Activated naive CD4-positive, alpha-beta T cell treated with anti-CD3 and anti-CD28 coated beads, Interleukin-2, amount 50 U/mL, for 24 hours (primary cell): ENCODE data around the gene SLC30A1.

Source experiments
- H3K27ac Mint-ChIP-seq: one replicate; pipeline ENCODE4 v1.8.0; 2021; ENCODE audit warnings: mild to moderate bottlenecking, mixed read lengths
- H3K27me3 Mint-ChIP-seq: one replicate; pipeline ENCODE4 v1.8.0; 2021; ENCODE audit warnings: mixed read lengths
- H3K36me3 Mint-ChIP-seq: one replicate; pipeline ENCODE4 v1.8.0; 2021; ENCODE audit warnings: mixed read lengths
- H3K4me1 Mint-ChIP-seq: one replicate; pipeline ENCODE4 v1.8.0; 2021; ENCODE audit warnings: mixed read lengths
- H3K4me3 Mint-ChIP-seq: one replicate; pipeline ENCODE4 v1.8.0; 2021; ENCODE audit warnings: mild to moderate bottlenecking, mixed read lengths
- H3K9me3 Mint-ChIP-seq: one replicate; pipeline ENCODE4 v1.8.0; 2021; ENCODE audit warnings: mixed read lengths

Gene SLC30A1

GRCh38 chr1:211530102-211530501 is 48.9 kb downstream of the SLC30A1 start:
- Mint-ChIP-seq H3K27me3 (no peaks in the 10 kb centered on the region), H3K27ac (no peak overlapping the region), H3K4me1 (peaks cover 17% of the 10 kb centered on the region), H3K4me3 (no peak overlapping the region), H3K9me3 (no peaks in the 10 kb centered on the region), H3K36me3 (no peaks in the 10 kb centered on the region)

GRCh38 chr1:211529453-211529852 is 49.5 kb downstream of the SLC30A1 start:
- H3K4me3 Mint-ChIP-seq: no peak overlapping the region
- no peaks in the 10 kb centered on the region for H3K27me3 Mint-ChIP-seq
- peaks cover 17% of the 10 kb centered on the region for H3K4me1 Mint-ChIP-seq
- H3K36me3 Mint-ChIP-seq: no peaks in the 10 kb centered on the region
- H3K27ac Mint-ChIP-seq: no peak overlapping the region
- no peaks in the 10 kb centered on the region for H3K9me3 Mint-ChIP-seq

DNA sequence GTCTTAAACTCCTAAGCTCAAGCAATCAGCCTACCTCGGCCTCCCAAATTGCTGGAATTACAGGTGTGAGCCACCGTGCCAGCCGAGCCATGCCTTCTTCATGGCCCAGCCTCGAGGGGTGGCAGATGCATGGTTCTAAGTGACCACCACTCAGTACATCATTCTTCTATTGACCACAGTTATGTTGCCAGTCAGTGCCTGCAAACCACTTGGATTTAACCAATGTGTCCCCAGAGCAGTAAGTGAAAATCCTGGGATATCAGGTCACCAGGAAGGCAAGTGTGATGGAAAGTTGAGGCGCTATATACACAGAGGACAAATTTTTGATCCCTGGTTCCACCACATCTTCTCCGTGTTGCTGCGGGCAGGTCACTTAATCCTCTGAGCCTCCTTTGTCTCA is 50.0 kb downstream of the SLC30A1 start:
- no peak overlapping the region for H3K4me3 Mint-ChIP-seq
- no peaks in the 10 kb centered on the region for H3K9me3 Mint-ChIP-seq
- H3K27me3 Mint-ChIP-seq: no peaks in the 10 kb centered on the region
- H3K36me3 Mint-ChIP-seq: no peaks in the 10 kb centered on the region
- H3K27ac Mint-ChIP-seq: no peak overlapping the region
- H3K4me1 Mint-ChIP-seq: peaks cover 17% of the 10 kb centered on the region

GRCh38 chr1:211527888-211528287 is 51.1 kb downstream of the SLC30A1 start:
- Mint-ChIP-seq H3K4me3 (no peak overlapping the region), H3K36me3 (no peaks in the 10 kb centered on the region), H3K4me1 (peaks cover 17% of the 10 kb centered on the region), H3K9me3 (no peaks in the 10 kb centered on the region), H3K27ac (no peak overlapping the region), H3K27me3 (no peaks in the 10 kb centered on the region)

- Mint-ChIP-seq H3K27ac (no peak overlapping the region), H3K4me3 (no peak overlapping the region)
Measured at GRCh38 chr1:211527006-211527405, 52.0 kb downstream of the SLC30A1 start.

DNA sequence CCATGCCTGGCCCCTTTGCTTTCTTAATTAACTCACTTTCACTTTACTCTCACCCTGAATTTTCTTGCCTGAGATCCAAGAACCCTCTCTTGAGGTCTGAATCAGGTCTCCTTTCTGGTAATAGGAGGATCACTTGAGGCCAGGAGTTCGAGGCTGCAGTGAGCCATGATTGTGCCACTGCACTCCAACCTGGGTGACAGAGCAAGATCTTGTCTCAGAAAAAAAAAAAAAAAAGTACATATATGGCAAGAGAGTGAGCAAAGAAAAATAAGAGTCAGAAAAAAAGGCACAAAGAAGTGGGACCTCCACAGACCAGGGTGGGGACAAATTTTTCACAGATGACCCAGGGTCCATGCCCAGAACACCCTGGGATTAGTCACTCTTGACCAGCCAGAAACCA is 52.9 kb downstream of the SLC30A1 start:
- H3K27ac Mint-ChIP-seq: no peak overlapping the region
- no peaks in the 10 kb centered on the region for H3K9me3 Mint-ChIP-seq
- H3K4me1 Mint-ChIP-seq: peaks cover 17% of the 10 kb centered on the region
- H3K36me3 Mint-ChIP-seq: no peaks in the 10 kb centered on the region
- H3K27me3 Mint-ChIP-seq: no peaks in the 10 kb centered on the region
- no peak overlapping the region for H3K4me3 Mint-ChIP-seq

More at GRCh38 chr1:211527006-211527405, 52.0 kb downstream of the SLC30A1 start:
- H3K4me1 Mint-ChIP-seq: peaks cover 17% of the 10 kb centered on the region
- H3K36me3 Mint-ChIP-seq: no peaks in the 10 kb centered on the region
- H3K9me3 Mint-ChIP-seq: no peaks in the 10 kb centered on the region
- H3K27me3 Mint-ChIP-seq: no peaks in the 10 kb centered on the region

DNA sequence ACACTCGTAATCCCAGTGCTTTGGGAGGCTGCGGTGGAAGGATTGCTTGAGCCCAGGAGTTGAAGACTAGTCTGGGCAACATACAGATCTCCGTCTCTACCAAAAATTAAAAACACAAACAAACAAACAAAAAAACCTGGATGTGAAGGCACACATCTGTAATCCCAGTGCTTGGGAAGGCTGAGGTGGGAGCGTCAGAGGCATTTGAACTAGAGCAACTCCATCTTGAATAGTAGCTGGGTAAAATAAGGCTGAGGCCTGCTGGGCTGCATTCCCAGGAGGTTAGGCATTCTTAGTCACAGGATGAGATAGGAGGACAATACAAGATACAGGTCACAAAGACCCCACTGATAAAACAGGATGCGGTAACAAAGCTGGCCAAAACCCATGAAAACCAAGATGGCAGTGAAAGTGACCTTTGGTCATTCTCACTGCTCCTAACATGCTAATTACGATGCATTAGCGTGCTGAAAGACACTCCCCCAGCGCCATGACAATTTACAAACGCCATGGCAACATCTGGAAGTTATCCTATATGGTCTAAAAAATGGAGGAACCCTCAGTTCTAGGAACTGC is 53.8 kb downstream of the SLC30A1 start:
- no peak overlapping the region for H3K4me3 Mint-ChIP-seq
- peaks cover 17% of the 10 kb centered on the region for H3K4me1 Mint-ChIP-seq
- no peaks in the 10 kb centered on the region for H3K36me3 Mint-ChIP-seq
- H3K27me3 Mint-ChIP-seq: no peaks in the 10 kb centered on the region
- no peak overlapping the region for H3K27ac Mint-ChIP-seq
- H3K9me3 Mint-ChIP-seq: no peaks in the 10 kb centered on the region

DNA sequence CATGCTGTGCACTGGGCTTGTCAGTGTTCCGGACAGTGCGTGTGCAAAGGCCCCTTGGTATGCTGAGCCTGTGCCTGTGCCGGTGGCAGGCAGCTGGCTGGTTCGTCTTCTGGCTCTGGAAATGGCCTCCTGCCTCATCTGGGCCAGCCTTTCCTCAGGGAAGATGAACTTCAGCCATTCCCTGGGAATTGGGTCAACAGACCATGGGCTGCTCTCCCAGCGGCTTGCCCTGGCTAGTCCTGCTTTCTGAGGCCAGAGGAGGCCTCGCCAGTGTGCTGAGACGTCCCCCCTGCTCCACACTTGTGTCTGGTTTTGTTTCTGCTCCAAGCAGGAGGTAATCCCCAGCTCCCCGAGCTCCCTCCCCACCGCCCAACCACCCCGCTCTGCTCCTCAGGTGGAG is 54.4 kb downstream of the SLC30A1 start:
- Mint-ChIP-seq H3K4me3 (no peak overlapping the region), H3K36me3 (no peaks in the 10 kb centered on the region), H3K27me3 (no peaks in the 10 kb centered on the region), H3K27ac (no peak overlapping the region), H3K9me3 (no peaks in the 10 kb centered on the region), H3K4me1 (peaks cover 17% of the 10 kb centered on the region)

- Mint-ChIP-seq H3K4me3 (no peak overlapping the region), H3K27me3 (no peaks in the 10 kb centered on the region), H3K9me3 (no peaks in the 10 kb centered on the region), H3K27ac (no peak overlapping the region), H3K36me3 (no peaks in the 10 kb centered on the region), H3K4me1 (peaks cover 10% of the 10 kb centered on the region)
Measured at GRCh38 chr1:211522804-211523203, 56.2 kb downstream of the SLC30A1 start.
